CD4-positive, alpha-beta T cell (primary cell): ENCODE measurements around the gene COPG1. TPM values are rescaled to one million over a fixed set of nuclear protein-coding genes. Genes with fewer than 3 reads are reported as not detected.
"Not testable (repeated sequence)": the region's sequence is repeated elsewhere in the genome, so short reads cannot be mapped to it uniquely, and the experiment has no call there.

Source experiments
- ATAC-seq: fragments of 200-7000 bp; cut with Tn5 transposase; one replicate; pipeline ENCODE4 v1.10.0; 2022; ENCODE audit warnings: mild to moderate bottlenecking; ENCODE audit not compliant: poor library complexity
- CTCF ChIA-PET: fragments of 350-600 bp; sonication (Branson Sonifier 250); formaldehyde crosslinking; loops from one replicate; lab custom pipeline; 2021; ENCODE audit warnings: antibody characterized with exemption, inconsistent platforms; lab: Charles Lee
- POLR2A ChIA-PET: fragments of 350-600 bp; sonication (Branson Sonifier 250); formaldehyde crosslinking; loops from one replicate; lab custom pipeline; 2021; ENCODE audit warnings: antibody characterized with exemption, inconsistent platforms; lab: Charles Lee
- DNase-seq, 14 experiments: peaks; one replicate each; pipeline ENCODE4 v3.0.0-alpha.2; 2013 to 2020; ENCODE audit warnings: mixed read lengths in 2 of 14
- H3K27ac ChIP-seq, 2 donors: one replicate each; pipeline versions ENCODE4 v1.5.1 to v1.7.0; 2013; ENCODE audit warnings: low read length in 2 of 2, low read depth in 1 of 2, mild to moderate bottlenecking in 1 of 2
- H3K27me3 ChIP-seq, 2 experiments: 1 replicate in 1 of 2; 2 replicates in 1 of 2; pipeline versions ENCODE4 v1.6.1 to v1.7.0; 2013; ENCODE audit warnings: low read length in 2 of 2, control low read depth in 1 of 2, mild to moderate bottlenecking in 1 of 2, moderate library complexity in 1 of 2; ENCODE audit not compliant: insufficient read depth in 2 of 2, control insufficient read depth in 1 of 2
- H3K36me3 ChIP-seq: one replicate; pipeline ENCODE4 v1.6.1; 2013; ENCODE audit warnings: low read length, control low read depth; ENCODE audit not compliant: insufficient read depth
- H3K4me1 ChIP-seq: one replicate; pipeline ENCODE4 v1.6.1; 2013; ENCODE audit warnings: low read length, control low read depth; ENCODE audit not compliant: insufficient read depth
- H3K4me3 ChIP-seq: one replicate; pipeline ENCODE4 v1.5.1; 2013; ENCODE audit warnings: mild to moderate bottlenecking, low read length, moderate library complexity
- H3K9me3 ChIP-seq, 2 experiments: 1 replicate in 1 of 2; 2 replicates in 1 of 2; pipeline versions ENCODE4 v1.6.1 to v1.7.0; 2013; ENCODE audit warnings: low read length in 2 of 2, mild to moderate bottlenecking in 2 of 2, control low read depth in 1 of 2, moderate library complexity in 1 of 2; ENCODE audit not compliant: control insufficient read depth in 1 of 2, insufficient read depth in 1 of 2
- H3K27ac Mint-ChIP-seq: one replicate; pipeline ENCODE4 v1.8.0; 2020; ENCODE audit warnings: mixed read lengths
- H3K27me3 Mint-ChIP-seq: one replicate; pipeline ENCODE4 v1.8.0; 2021; ENCODE audit warnings: mixed read lengths
- H3K36me3 Mint-ChIP-seq: one replicate; pipeline ENCODE4 v1.8.0; 2021; ENCODE audit warnings: low read depth, mixed read lengths
- H3K4me1 Mint-ChIP-seq: one replicate; pipeline ENCODE4 v1.8.0; 2021; ENCODE audit warnings: low read depth, mixed read lengths
- H3K4me3 Mint-ChIP-seq: one replicate; pipeline ENCODE4 v1.8.0; 2020; ENCODE audit warnings: mild to moderate bottlenecking, mixed read lengths
- H3K9me3 Mint-ChIP-seq: one replicate; pipeline ENCODE4 v1.8.0; 2020; ENCODE audit warnings: mixed read lengths
- intact Hi-C, 2 experiments: fragments of 100-400 bp; cut with DNase I in 1 of 2; cut with micrococcal nuclease in 1 of 2; formaldehyde crosslinking; loops; one replicate each; pipeline versions ENCODE4 v1.15.1 to v1.9.0; 2023 to 2025; cut with DNase I, micrococcal nuclease
- total RNA-seq, 174 experiments: library from RNA in 2 of 174; stranded (reverse) in 2 of 174; gene quantifications; one replicate each; pipeline ENCODE4 v1.2.3 and lab custom pipeline; 2021 to 2026
- TF ChIP-seq, protein P1 (sequence below): fragments of 200-600 bp; IDR thresholded peaks from one replicate; pipeline ENCODE4 v1.8.0; 2022; ENCODE audit warnings: antibody characterized with exemption, mild to moderate bottlenecking

The COPG1 gene
- total RNA-seq, 2 experiments from 2014 or later: 77.7 to 79.3 TPM

GRCh38 chr3:129263161-129263910 is 13.9 kb downstream of the COPG1 start:
- no peak overlapping the region for H3K4me3 ChIP-seq
- H3K27ac Mint-ChIP-seq: peak overlapping the region; percentile 21
- H3K36me3 Mint-ChIP-seq: peaks cover 91% of the 10 kb centered on the region
- ATAC-seq (no peak), DNase-seq (no peak)
- no peaks in the 10 kb centered on the region for H3K27me3 Mint-ChIP-seq
- H3K27ac ChIP-seq: no peak overlapping the region
- no peaks in the 10 kb centered on the region for H3K4me1 Mint-ChIP-seq
- H3K9me3 Mint-ChIP-seq: no peaks in the 10 kb centered on the region
- TF ChIP-seq, protein P1, sequence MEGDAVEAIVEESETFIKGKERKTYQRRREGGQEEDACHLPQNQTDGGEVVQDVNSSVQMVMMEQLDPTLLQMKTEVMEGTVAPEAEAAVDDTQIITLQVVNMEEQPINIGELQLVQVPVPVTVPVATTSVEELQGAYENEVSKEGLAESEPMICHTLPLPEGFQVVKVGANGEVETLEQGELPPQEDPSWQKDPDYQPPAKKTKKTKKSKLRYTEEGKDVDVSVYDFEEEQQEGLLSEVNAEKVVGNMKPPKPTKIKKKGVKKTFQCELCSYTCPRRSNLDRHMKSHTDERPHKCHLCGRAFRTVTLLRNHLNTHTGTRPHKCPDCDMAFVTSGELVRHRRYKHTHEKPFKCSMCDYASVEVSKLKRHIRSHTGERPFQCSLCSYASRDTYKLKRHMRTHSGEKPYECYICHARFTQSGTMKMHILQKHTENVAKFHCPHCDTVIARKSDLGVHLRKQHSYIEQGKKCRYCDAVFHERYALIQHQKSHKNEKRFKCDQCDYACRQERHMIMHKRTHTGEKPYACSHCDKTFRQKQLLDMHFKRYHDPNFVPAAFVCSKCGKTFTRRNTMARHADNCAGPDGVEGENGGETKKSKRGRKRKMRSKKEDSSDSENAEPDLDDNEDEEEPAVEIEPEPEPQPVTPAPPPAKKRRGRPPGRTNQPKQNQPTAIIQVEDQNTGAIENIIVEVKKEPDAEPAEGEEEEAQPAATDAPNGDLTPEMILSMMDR: no peak
- H3K36me3 ChIP-seq: peaks cover 90% of the 10 kb centered on the region
- no peaks in the 10 kb centered on the region for H3K27me3 ChIP-seq
- intact Hi-C loops: no loop called here
- no peaks in the 10 kb centered on the region for H3K9me3 ChIP-seq
- no peak overlapping the region for H3K4me3 Mint-ChIP-seq
- CTCF ChIA-PET: no interaction called here
- no peaks in the 10 kb centered on the region for H3K4me1 ChIP-seq
- POLR2A ChIA-PET: no interaction called here

DNA sequence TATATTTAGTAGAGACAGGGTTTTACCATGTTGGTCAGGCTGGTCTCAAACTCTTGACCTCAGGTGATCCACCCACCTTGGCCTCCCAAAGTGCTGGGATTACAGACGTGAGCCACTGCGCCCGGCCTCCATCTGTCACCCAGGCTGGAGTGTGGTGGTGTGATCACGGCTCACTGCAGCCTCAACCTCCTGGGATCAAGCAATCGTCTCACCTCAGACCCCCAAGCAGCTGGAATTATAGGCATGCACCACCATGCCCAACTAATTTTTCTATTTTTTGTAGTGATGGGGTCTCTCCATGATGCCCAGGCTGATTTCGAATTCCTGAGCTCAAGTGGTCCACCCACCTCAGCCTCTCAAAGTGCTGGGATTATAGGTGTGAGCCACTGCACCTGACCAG is 15.6 kb downstream of the COPG1 start:
- H3K4me1 ChIP-seq, H3K4me1 Mint-ChIP-seq, POLR2A ChIA-PET, H3K27me3 Mint-ChIP-seq, H3K27ac ChIP-seq, DNase-seq, CTCF ChIA-PET, H3K4me3 Mint-ChIP-seq, H3K9me3 Mint-ChIP-seq, H3K27ac Mint-ChIP-seq, ATAC-seq, intact Hi-C loops, H3K4me3 ChIP-seq, H3K9me3 ChIP-seq, H3K27me3 ChIP-seq: not testable (repeated sequence)
- peaks cover 91% of the 10 kb centered on the region for H3K36me3 Mint-ChIP-seq
- peaks cover 94% of the 10 kb centered on the region for H3K36me3 ChIP-seq

- Mint-ChIP-seq H3K4me1 (no peaks in the 10 kb centered on the region), H3K36me3 (peaks cover 91% of the 10 kb centered on the region), H3K27ac (no peak overlapping the region), H3K4me3 (no peak overlapping the region), H3K9me3 (no peaks in the 10 kb centered on the region), H3K27me3 (no peaks in the 10 kb centered on the region)
- DNase-seq: no peak
- ChIA-PET CTCF (interaction anchor here (1.1 kb wide), 2 partner anchors 50 to 240 kb away, joined by 3 read pairs; a partner anchor contains a TSS), POLR2A (interaction anchor here (0.6 kb wide), 1 partner anchor 13 kb away, joined by 4 read pairs; no protein-coding TSS in a partner anchor)
- H3K27me3 ChIP-seq: no peaks in the 10 kb centered on the region
- ATAC-seq: no peak
- peaks cover 94% of the 10 kb centered on the region for H3K36me3 ChIP-seq
- TF ChIP-seq, protein P1: no peak
- no peaks in the 10 kb centered on the region for H3K4me1 ChIP-seq
- no peaks in the 10 kb centered on the region for H3K9me3 ChIP-seq
- no peak overlapping the region for H3K4me3 ChIP-seq
- intact Hi-C loops: no loop called here
- H3K27ac ChIP-seq: no peak overlapping the region
These were observed 17.2 kb downstream of the COPG1 start for GRCh38 chr3:129266651-129267050.
